ENCODE results near the gene BCL3.

DNA sequence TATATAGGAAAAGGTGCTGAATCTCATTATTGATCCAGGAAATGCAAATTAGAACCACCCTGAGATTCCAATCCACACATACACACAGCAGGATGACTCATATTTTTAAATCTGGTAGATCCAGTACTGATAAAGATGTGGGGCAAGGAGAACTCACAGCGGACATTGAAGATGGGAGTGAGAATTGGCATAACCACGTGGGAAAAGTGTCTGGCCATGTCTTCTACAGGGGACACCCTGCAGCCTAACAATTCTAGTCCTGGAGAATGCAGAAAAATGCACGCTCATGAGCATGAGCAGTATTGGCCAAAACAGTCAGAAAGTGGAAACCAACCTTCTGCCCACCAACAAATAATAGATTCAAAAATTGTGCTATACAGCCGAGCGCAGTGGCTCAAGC, 13.5 kb upstream of the BCL3 start:
- no peak for TF ChIP-seq EZH2phosphoT487 (IDR thresholded peaks at IDR 0.05; ENCODE audit: low read depth)
- TF ChIP-seq, protein P1, sequence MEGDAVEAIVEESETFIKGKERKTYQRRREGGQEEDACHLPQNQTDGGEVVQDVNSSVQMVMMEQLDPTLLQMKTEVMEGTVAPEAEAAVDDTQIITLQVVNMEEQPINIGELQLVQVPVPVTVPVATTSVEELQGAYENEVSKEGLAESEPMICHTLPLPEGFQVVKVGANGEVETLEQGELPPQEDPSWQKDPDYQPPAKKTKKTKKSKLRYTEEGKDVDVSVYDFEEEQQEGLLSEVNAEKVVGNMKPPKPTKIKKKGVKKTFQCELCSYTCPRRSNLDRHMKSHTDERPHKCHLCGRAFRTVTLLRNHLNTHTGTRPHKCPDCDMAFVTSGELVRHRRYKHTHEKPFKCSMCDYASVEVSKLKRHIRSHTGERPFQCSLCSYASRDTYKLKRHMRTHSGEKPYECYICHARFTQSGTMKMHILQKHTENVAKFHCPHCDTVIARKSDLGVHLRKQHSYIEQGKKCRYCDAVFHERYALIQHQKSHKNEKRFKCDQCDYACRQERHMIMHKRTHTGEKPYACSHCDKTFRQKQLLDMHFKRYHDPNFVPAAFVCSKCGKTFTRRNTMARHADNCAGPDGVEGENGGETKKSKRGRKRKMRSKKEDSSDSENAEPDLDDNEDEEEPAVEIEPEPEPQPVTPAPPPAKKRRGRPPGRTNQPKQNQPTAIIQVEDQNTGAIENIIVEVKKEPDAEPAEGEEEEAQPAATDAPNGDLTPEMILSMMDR (IDR thresholded peaks at IDR 0.05; ENCODE audit: low read depth, low read length) = no peak

Data from OCI-LY3 (cell line).